Ascending aorta (tissue), 2 donors: ENCODE data around the gene AGPS. TPM values are rescaled to one million over a fixed set of nuclear protein-coding genes. Genes with fewer than 3 reads are reported as not detected.
"Not testable (repeated sequence)": the region's sequence is repeated elsewhere in the genome, so short reads cannot be mapped to it uniquely, and the experiment has no call there.

Source experiments
- DNase-seq, 2 donors: peaks; one replicate each; pipeline ENCODE4 v3.0.0-alpha.2; 2019; ENCODE audit warnings: low spot score in 2 of 2
- H3K27ac ChIP-seq, 2 donors: fragments of 200-600 bp; sonication (generic); one replicate each; pipeline ENCODE4 v1.5.1; 2016 to 2017; ENCODE audit warnings: mild to moderate bottlenecking in 1 of 2
- H3K27me3 ChIP-seq: fragments of 200-600 bp; sonication (generic); one replicate; pipeline ENCODE4 v1.5.1; 2017
- H3K36me3 ChIP-seq, 2 donors: fragments of 200-600 bp; sonication (generic); one replicate each; pipeline ENCODE4 v1.5.1; 2016
- H3K4me1 ChIP-seq, 2 donors: fragments of 200-600 bp; sonication (generic); one replicate each; pipeline ENCODE4 v1.5.1; 2016 to 2017; ENCODE audit warnings: mild to moderate bottlenecking in 1 of 2
- H3K4me3 ChIP-seq, 2 donors: fragments of 200-600 bp; sonication (generic); one replicate each; pipeline ENCODE4 v1.5.1; 2016 to 2017; ENCODE audit warnings: mild to moderate bottlenecking in 1 of 2
- H3K9me3 ChIP-seq, 2 donors: fragments of 200-600 bp; sonication (generic); one replicate each; pipeline ENCODE4 v1.5.1; 2016
- intact Hi-C: fragments of 100-400 bp; cut with DNase I; formaldehyde crosslinking; loops from one replicate; pipeline ENCODE4 v1.15.1; 2023
- total RNA-seq: library from RNA; depleted of rRNA; stranded (reverse); fragments of >200 nt; gene quantifications from one replicate; pipeline ENCODE4 v1.1.0, GENCODE V29; 2016
- TF ChIP-seq, protein P1 (sequence below), 3 experiments: fragments of 200-600 bp in 2 of 3; fragments of 450-650 bp in 1 of 3; sonication (generic) in 2 of 3; IDR thresholded peaks; one replicate each; pipeline ENCODE4 v1.5.1; 2016 to 2019; ENCODE audit warnings: antibody characterized with exemption in 3 of 3, mild to moderate bottlenecking in 1 of 3, moderate library complexity in 1 of 3

AGPS gene
- total RNA-seq, 1 donor from 2014 or later = 15.9 TPM

DNA sequence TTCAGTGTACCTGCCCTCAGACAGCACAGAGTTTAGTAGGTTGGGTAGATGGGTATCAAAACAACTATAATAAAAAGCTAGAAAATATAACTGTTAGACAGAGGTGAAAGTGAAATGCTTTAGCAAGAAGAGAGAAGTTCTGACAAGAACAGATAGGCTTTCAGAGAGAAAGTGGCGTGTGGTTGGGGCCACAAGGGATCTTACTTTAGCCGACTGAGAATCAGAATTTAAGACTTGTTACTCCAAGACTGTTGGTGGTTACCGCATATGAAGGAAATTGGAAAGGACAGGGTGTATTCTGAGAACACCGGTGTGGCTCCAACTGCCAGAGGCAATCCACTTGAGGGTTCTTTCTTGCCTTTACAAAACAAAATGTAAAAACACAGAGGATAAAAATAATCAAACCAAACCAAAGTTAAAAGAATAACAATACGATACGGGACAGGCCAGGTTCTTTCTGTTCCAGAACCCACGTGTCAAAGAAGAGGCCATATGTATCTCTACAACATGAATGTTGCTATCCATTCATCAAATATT is 44.4 kb upstream of the AGPS start:
- intact Hi-C loops = no loop called here
- H3K4me1 ChIP-seq = peaks cover 0 to 2% of the 10 kb centered on the region in 2 donors
- no peaks in the 10 kb centered on the region for H3K27me3 ChIP-seq
- TF ChIP-seq, protein P1, sequence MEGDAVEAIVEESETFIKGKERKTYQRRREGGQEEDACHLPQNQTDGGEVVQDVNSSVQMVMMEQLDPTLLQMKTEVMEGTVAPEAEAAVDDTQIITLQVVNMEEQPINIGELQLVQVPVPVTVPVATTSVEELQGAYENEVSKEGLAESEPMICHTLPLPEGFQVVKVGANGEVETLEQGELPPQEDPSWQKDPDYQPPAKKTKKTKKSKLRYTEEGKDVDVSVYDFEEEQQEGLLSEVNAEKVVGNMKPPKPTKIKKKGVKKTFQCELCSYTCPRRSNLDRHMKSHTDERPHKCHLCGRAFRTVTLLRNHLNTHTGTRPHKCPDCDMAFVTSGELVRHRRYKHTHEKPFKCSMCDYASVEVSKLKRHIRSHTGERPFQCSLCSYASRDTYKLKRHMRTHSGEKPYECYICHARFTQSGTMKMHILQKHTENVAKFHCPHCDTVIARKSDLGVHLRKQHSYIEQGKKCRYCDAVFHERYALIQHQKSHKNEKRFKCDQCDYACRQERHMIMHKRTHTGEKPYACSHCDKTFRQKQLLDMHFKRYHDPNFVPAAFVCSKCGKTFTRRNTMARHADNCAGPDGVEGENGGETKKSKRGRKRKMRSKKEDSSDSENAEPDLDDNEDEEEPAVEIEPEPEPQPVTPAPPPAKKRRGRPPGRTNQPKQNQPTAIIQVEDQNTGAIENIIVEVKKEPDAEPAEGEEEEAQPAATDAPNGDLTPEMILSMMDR (IDR thresholded peaks at IDR 0.05) = no peak
- H3K9me3 ChIP-seq = no peaks in the 10 kb centered on the region
- H3K27ac ChIP-seq = no peak overlapping the region
- H3K36me3 ChIP-seq = no peaks in the 10 kb centered on the region
- no peak for DNase-seq
- no peak overlapping the region for H3K4me3 ChIP-seq

DNA sequence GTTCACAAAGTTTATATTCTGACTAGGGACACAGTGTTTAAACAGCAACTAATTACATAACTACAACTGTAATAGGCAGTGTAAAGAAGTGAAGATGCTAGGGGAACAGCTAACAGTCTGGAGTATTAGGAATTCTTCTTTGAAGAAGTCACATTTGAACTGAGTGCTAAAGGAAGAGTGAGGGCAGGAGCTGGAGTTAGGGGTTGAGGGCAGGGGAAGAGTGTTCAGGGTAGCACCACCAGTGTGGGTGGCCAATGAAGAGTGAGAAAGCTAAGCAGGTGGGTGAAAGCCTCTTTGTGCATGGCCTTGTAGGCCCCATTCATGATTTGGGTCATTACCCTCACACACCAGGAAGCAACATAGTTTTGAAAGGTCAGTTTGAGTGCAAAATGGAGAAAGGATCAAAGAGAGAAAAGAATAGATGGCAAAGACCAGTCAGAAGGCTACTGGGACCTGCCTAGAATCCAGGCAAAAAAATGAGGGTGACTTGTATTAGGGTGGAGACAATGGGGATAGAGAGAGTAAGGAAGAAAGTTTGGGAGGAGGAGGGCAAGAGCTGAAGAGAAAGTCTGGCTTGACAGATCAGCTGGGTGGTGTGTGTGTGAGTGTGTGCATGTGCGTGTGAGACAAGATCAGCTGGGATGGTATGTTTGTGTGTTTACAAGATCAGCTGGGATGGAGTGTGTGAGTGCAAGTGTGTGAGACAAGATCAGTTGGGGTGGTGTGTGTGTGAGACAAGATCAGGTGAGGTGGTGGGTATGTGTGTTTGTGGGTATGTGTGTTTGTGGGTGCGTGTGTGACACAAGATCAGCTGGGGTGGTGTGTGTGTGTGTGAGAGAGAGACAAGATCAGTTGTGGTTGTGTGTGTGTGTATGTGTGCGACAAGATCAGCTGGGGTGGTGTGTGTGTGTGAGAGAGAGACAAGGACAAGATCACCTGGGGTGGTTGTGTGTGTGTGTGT is 43.6 kb upstream of the AGPS start:
- H3K36me3 ChIP-seq = no peaks in the 10 kb centered on the region
- H3K4me1 ChIP-seq = peaks cover 0 to 2% of the 10 kb centered on the region in 2 donors
- no peak overlapping the region for H3K27ac ChIP-seq
- no peaks in the 10 kb centered on the region for H3K27me3 ChIP-seq
- H3K4me3 ChIP-seq = no peak overlapping the region
- intact Hi-C loops = no loop called here
- no peak for DNase-seq
- TF ChIP-seq, protein P1 (IDR thresholded peaks at IDR 0.05) = no peak
- no peaks in the 10 kb centered on the region for H3K9me3 ChIP-seq

DNA sequence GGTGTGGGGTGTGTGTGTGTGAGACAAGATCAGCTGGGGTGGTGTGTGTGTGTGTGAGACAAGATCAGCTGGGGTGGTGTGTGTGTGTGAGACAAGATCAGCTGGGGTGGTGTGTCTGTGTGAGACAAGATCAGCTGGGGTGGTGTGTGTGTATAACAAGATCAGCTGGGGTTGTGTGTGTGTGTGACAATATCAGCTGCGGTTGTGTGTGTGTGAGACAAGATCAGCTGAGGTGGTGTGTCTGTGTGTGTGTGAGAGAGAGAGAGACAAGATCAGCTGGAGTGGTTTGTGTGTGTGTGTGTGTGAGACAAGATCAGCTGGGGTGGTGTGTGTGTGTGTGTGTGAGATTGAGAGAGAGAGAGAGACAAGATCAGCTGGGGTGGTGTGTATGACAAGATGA is 41.9 kb upstream of the AGPS start:
- H3K9me3 ChIP-seq, DNase-seq, H3K27ac ChIP-seq, intact Hi-C loops, H3K27me3 ChIP-seq, H3K36me3 ChIP-seq, H3K4me3 ChIP-seq, H3K4me1 ChIP-seq: not testable (repeated sequence)

DNA sequence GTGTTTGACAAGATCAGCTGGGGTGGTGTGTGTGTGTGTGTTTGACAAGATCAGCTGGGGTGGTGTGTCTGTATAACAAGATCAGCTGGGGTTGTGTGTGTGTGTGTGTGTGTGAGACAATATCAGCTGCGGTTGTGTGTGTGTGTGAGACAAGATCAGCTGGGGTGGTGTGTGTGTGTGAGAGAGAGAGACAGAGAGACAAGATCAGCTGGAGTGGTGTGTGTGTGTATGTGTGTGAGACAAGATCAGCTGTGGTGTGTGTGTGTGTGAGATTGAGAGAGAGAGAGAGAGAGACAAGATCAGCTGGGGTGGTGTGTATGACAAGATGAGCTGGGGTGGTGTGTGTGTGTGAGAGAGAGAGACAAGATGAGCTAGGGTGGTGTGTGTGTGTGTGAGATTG is 41.5 kb upstream of the AGPS start:
- DNase-seq, H3K4me3 ChIP-seq, H3K27ac ChIP-seq, H3K9me3 ChIP-seq, H3K36me3 ChIP-seq, H3K4me1 ChIP-seq, intact Hi-C loops, H3K27me3 ChIP-seq: not testable (repeated sequence)

DNA sequence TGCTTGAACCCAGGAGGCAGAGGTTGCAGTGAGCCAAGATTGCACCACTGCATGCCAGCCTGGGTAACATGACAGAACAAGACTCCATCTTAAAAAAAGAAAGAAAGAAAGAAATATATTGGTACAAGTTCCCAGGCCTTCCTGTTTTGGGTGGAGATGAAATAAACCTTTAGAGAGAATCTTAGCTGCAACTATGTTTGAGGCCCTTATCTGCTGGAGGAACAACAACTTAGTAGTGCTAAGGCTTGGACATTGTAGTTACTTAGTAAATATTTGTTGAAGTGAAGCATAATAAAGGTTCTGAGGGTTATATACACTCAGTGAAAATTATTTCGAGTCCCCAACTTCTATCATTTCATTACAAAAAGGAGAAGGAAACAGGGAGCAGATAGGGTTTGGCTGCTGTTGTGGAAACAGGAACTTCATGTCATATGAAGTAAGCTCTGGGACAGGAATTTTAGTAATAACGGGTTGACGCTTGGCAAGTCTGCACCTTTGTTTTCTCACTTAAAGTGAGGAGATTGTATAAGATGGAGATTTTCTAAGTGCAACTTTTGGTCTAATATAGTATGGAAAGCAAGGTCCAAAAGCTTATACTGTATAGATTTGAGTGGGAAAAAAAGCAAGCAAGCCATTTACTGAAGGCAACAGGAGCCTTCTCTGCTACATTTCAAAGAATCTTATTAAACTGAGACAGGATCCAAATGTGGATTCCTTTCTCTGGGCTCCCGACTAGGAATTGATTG is 40.0 kb upstream of the AGPS start:
- no peaks in the 10 kb centered on the region for H3K36me3 ChIP-seq
- peak overlapping the region; percentile 54 to 61 for H3K27ac ChIP-seq
- TF ChIP-seq, protein P1 (IDR thresholded peaks at IDR 0.05) = no peak
- intact Hi-C loops = no loop called here
- no peak for DNase-seq
- no peaks in the 10 kb centered on the region for H3K27me3 ChIP-seq
- H3K4me3 ChIP-seq = no peak overlapping the region
- H3K9me3 ChIP-seq = no peaks in the 10 kb centered on the region
- peaks cover 0 to 2% of the 10 kb centered on the region in 2 donors for H3K4me1 ChIP-seq

DNA sequence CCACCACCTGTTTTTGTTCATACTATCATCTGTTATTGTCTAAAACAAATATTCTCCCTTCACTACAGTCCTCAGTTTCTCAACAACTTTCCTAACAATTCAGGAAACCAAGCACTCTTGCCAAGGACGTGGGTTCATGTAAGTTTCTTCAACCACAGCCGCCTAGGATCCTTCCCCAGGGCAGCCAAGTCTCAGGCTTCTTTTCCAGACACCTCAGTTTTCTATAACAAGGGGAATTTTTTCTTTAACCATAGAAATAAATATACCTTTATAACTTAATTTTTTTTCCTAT is 39.4 kb upstream of the AGPS start:
- Histone ChIP-seq H3K9me3 (no peaks in the 10 kb centered on the region), H3K4me3 (no peak overlapping the region), H3K36me3 (no peaks in the 10 kb centered on the region), H3K4me1 (peaks cover 0 to 2% of the 10 kb centered on the region in 2 donors), H3K27ac (peak overlapping the region; percentile 54 to 61), H3K27me3 (no peaks in the 10 kb centered on the region)
- intact Hi-C loops = no loop called here
- no peak for DNase-seq
- TF ChIP-seq, protein P1 (IDR thresholded peaks at IDR 0.05) = no peak

DNA sequence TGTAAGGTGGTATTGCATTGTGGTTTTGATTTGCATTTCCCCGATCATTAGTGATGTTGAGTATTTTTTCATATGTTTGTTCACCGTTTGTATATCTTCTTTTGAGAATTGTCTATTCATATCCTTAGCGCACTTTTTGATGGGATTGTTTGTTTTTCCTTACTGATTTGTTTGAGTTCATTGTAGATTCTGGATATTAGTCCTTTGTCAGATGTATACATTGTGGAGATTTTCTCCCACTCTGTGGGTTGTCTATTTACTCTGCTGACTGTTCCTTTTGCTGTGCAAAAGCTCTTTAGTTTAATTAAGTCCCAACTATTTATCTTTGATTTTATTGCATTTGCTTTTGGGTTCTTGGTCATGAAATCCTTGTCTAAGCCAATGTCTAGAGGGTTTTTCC is 38.0 kb upstream of the AGPS start:
- H3K9me3 ChIP-seq, intact Hi-C loops, H3K4me3 ChIP-seq, H3K27me3 ChIP-seq, H3K27ac ChIP-seq, DNase-seq, H3K4me1 ChIP-seq, H3K36me3 ChIP-seq: not testable (repeated sequence)
